HepG2 (cell line): ENCODE data around the gene OTOP3. TPM values are rescaled to one million over a fixed set of nuclear protein-coding genes. Genes with fewer than 3 reads are reported as not detected.
A peak's percentile ranks its signal among the peaks of the same experiment; 100 is the strongest.

ENCODE experiments used
- ARID3A ChIP-seq: IDR thresholded peaks from 2 replicates; pipeline ENCODE4 v1.6.1; 2012; ENCODE audit warnings: low read depth, low read length, improper control_type of control experiment
- EZH2 ChIP-seq: conservative IDR thresholded peaks from 2 replicates; pipeline ENCODE4 v1.6.1; 2012; ENCODE audit warnings: mild to moderate bottlenecking, low read depth, low read length, moderate library complexity
- HMG20A ChIP-seq: IDR thresholded peaks from 2 replicates; pipeline ENCODE4 v1.6.1; 2016; ENCODE audit warnings: borderline replicate concordance
- HMGXB4 ChIP-seq, 2 experiments: sonication (generic) in 1 of 2; formaldehyde crosslinking in 1 of 2; IDR thresholded peaks; 2 replicates each; pipeline versions ENCODE4 v1.4.0 to v1.6.1; 2018 to 2020; ENCODE audit warnings: missing genetic modification reagents in 2 of 2, borderline replicate concordance in 1 of 2, low read depth in 1 of 2, mild to moderate bottlenecking in 1 of 2, missing biosample characterization in 1 of 2
- HOMEZ ChIP-seq: IDR thresholded peaks from 2 replicates; pipeline ENCODE4 v1.6.1; 2016; ENCODE audit warnings: low read depth
- MXD1 ChIP-seq: sonication (generic); formaldehyde crosslinking; IDR thresholded peaks from 2 replicates; pipeline ENCODE4 v1.4.0; 2020; ENCODE audit warnings: mild to moderate bottlenecking, missing genetic modification reagents
- SIX1 ChIP-seq: sonication (generic); formaldehyde crosslinking; IDR thresholded peaks from 2 replicates; pipeline ENCODE4 v1.4.0; 2020; ENCODE audit warnings: missing genetic modification reagents, borderline replicate concordance
- TBX2 ChIP-seq: sonication (generic); formaldehyde crosslinking; IDR thresholded peaks from 2 replicates; pipeline ENCODE4 v1.5.0; 2020; ENCODE audit warnings: missing genetic modification reagents, mild to moderate bottlenecking, borderline replicate concordance
- U2AF1 ChIP-seq: fragments of 200-400 bp; formaldehyde crosslinking; optimal IDR thresholded peaks from 2 replicates; pipeline ENCODE3; 2017; ENCODE audit warnings: mild to moderate bottlenecking, low read depth, low read length
- ZBTB40 ChIP-seq, 2 experiments: fragments of 450-650 bp in 1 of 2; sonication (generic) in 1 of 2; formaldehyde crosslinking in 1 of 2; IDR thresholded peaks; 2 replicates each; pipeline versions ENCODE4 v1.6.1 to v1.8.0; 2016 to 2022; ENCODE audit warnings: antibody characterized with exemption in 1 of 2, mild to moderate bottlenecking in 1 of 2, missing genetic modification reagents in 1 of 2
- polyA plus RNA-seq, 8 experiments: library from polyadenylated mRNA; depleted of rRNA in 3 of 8; stranded (reverse) in 7 of 8; unstranded in 1 of 8; fragments of >200 nt; fragmentation: Illumina TruSeq in 4 of 8; extraction: Trizol in 4 of 8; gene quantifications; 2 replicates each; pipeline versions ENCODE4 v1.2.1 to v1.2.3, GENCODE V29; 2011 to 2016; ENCODE audit warnings: low read depth in 4 of 8, missing spikeins in 1 of 8, mixed read lengths in 1 of 8; ENCODE audit not compliant: insufficient read depth in 1 of 8
- total RNA-seq, 5 experiments: library from RNA; depleted of rRNA; stranded (reverse); fragments of >200 nt; fragmentation: Illumina TruSeq; extraction: Trizol; gene quantifications; 2 replicates each; pipeline ENCODE4 v1.2.3, GENCODE V29; 2016; ENCODE audit warnings: low read depth in 1 of 5

OTOP3 gene
- total and polyA plus RNA-seq, 2 of the 13 experiments (the other 11 are each of a cell fraction or from before 2014, with no cell fraction given), result not detected

- TF ChIP-seq SIX1 (no peak), MXD1 (CRISPR knock-in tag) (no peak), HMG20A (CRISPR knock-in tag) (no peak), HMGXB4 (CRISPR knock-in tag; IDR thresholded peaks at IDR 0.05; ENCODE audit: borderline replicate concordance in 1 of 2, low read depth in 1 of 2) (peak; percentile 56 to 60; a peak in 1 of 4 replicates), ZBTB40 (IDR thresholded peaks at IDR 0.05) (no peak), ZBTB40 (CRISPR knock-in tag; IDR thresholded peaks at IDR 0.05) (peak; percentile 55; the same call in 1 of the 2 replicates), TBX2 (peak; percentile 37; the same call in 1 of the 2 replicates), HOMEZ (CRISPR knock-in tag) (no peak), U2AF1 (no peak), ARID3A (no peak), EZH2 (no peak)
Observed at GRCh38 chr17:74923538-74924249, 12.0 kb upstream of the OTOP3 start (continued).
